ENCODE data around the gene HSPBP1.
A peak's percentile ranks its signal among the peaks of the same experiment; 100 is the strongest.

Gene HSPBP1

DNA sequence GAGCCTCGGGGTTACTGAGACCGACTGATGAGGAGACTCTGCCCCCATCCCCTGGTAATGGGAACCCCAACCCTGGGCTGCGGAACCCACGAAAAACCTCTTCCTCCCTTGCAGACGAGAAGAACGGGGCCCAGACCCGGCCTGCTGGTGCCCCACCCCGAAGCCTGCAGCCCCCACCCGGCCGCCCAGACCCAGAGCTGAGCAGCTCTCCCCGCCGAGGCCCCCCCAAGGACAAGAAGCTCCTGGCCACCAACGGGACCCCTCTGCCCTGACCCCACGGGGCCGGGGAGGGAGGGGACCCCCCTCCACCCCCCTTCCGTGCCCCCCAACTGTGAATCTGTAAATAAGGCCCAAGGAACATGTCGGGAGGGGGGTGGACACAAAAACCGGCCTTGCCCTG lies 31.9 kb upstream of the HSPBP1 start:
- H3K4me1 Mint-ChIP-seq (ENCODE audit: low read depth) = no peaks in the 10 kb centered on the region
- no peak for DNase-seq (ENCODE audit: low spot score)
- H3K36me3 Mint-ChIP-seq (ENCODE audit: low read depth) = no peaks in the 10 kb centered on the region
- H3K9me3 Mint-ChIP-seq = no peaks in the 10 kb centered on the region
- no peak overlapping the region for H3K27ac Mint-ChIP-seq
- H3K4me3 Mint-ChIP-seq = no peak overlapping the region
- H3K27me3 Mint-ChIP-seq (ENCODE audit: low read depth) = no peaks in the 10 kb centered on the region

DNA sequence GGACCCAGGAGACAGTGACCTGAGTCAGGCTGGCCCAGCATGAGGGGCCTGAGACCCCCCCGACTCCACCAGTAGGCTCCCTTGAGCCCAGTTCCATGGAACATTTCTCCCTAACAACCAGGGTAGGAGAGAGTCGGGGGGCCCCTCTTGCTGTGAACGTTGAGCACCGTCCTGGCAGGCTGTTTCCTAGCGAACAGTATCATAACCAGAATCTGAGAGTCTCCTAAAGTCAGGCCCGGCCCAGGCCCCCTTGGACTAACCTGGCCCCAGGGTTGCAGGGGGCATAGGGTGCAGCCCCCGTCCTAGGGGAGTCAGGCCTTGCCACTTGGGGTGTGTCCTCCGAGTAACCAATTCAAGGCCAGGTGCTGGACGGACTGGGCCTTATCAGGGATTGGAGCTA lies 31.5 kb upstream of the HSPBP1 start:
- DNase-seq (ENCODE audit: low spot score) = no peak
- Mint-ChIP-seq H3K4me1 (ENCODE audit: low read depth) (no peaks in the 10 kb centered on the region), H3K4me3 (no peak overlapping the region), H3K27ac (no peak overlapping the region), H3K36me3 (ENCODE audit: low read depth) (no peaks in the 10 kb centered on the region), H3K9me3 (no peaks in the 10 kb centered on the region), H3K27me3 (ENCODE audit: low read depth) (no peaks in the 10 kb centered on the region)

DNA sequence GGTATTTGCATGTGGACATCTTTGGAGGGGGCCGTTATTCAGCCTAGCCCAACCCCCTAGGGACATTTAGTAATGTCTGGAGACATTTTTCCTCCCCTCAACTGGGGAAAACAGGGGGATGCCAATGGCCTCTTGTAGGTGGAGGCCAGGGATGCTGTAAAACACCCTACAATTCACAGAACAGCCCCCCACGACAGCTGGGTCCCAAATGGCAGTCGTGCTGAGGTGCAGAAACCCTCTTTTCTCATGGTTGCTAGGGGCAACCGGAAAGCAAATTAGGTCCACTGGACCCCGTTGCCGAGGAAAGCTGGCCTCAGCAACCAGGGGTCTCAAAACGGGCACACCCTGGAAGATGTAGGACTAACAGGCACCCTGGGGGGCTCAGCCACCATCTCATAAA lies 30.6 kb upstream of the HSPBP1 start:
- Mint-ChIP-seq H3K27me3 (ENCODE audit: low read depth) (no peaks in the 10 kb centered on the region), H3K27ac (no peak overlapping the region), H3K36me3 (ENCODE audit: low read depth) (no peaks in the 10 kb centered on the region), H3K4me1 (ENCODE audit: low read depth) (no peaks in the 10 kb centered on the region), H3K4me3 (no peak overlapping the region), H3K9me3 (no peaks in the 10 kb centered on the region)
- no peak for DNase-seq (ENCODE audit: low spot score)

DNA sequence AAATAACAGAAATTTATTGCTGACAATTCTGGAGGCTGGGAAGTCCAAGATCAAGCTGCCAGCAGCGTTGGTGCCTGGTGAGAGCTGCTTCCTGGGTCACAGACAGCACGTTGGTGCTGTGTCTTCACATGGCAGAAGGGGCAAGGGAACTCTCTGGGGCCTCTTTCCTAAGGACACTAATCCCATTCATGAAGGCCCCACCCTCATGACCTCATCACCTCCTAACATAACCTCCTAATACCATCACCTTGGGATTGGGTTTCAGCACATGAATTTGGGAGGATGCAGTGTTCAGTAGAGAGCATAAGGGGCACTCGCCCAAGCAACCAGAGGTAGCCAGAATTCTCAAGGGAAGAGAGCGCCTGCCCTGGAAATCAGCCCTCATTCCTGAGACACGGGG lies 29.5 kb upstream of the HSPBP1 start:
- peaks cover 2% of the 10 kb centered on the region for H3K4me1 Mint-ChIP-seq (ENCODE audit: low read depth)
- H3K36me3 Mint-ChIP-seq (ENCODE audit: low read depth) = no peaks in the 10 kb centered on the region
- H3K4me3 Mint-ChIP-seq = no peak overlapping the region
- H3K27me3 Mint-ChIP-seq (ENCODE audit: low read depth) = no peaks in the 10 kb centered on the region
- H3K27ac Mint-ChIP-seq = no peak overlapping the region
- no peak for DNase-seq (ENCODE audit: low spot score)
- H3K9me3 Mint-ChIP-seq = no peaks in the 10 kb centered on the region

DNA sequence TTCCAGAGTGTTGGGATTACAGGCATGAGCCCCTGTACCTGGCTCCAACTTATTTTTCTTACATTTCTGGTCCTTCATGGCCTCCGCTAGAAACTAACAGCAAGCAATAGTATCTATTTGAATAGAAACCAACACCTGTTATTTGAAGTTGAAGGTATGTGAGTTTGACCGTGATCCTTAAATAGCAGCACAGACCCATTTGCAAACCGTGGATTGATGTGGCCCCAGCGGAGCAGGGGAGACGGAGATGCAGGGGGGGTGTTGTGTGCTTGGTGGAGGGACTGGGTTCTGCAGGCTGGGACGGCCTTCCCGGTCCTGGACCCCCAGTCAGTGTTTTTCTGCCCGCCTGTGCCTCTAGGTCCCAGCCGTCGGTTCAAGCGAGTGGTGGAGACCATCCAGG lies 28.4 kb upstream of the HSPBP1 start:
- H3K4me3 Mint-ChIP-seq = no peak overlapping the region
- H3K27ac Mint-ChIP-seq = no peak overlapping the region
- no peaks in the 10 kb centered on the region for H3K9me3 Mint-ChIP-seq
- no peaks in the 10 kb centered on the region for H3K36me3 Mint-ChIP-seq (ENCODE audit: low read depth)
- H3K27me3 Mint-ChIP-seq (ENCODE audit: low read depth) = no peaks in the 10 kb centered on the region
- DNase-seq (ENCODE audit: low spot score) = no peak
- peaks cover 2% of the 10 kb centered on the region for H3K4me1 Mint-ChIP-seq (ENCODE audit: low read depth)

DNA sequence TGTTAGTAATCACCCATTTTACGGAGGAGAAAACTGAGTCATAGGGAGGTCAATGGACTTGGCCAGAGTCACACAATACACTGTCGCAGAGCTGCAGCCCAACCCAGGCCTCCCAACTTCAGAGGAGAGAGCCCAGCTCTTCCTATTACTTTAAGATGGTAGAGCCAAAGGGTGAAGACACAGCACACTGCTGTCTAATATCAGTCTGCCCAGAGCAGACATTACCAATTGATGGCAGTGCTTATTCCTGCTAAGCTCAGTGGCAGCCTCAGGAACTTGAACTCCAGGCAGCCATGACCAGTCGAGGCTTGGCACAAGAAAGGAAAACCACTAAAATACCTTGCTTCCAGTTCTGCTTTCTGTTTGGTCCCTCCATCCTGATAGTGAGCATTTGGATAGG lies 26.8 kb upstream of the HSPBP1 start:
- H3K9me3 Mint-ChIP-seq = no peaks in the 10 kb centered on the region
- H3K36me3 Mint-ChIP-seq (ENCODE audit: low read depth) = no peaks in the 10 kb centered on the region
- no peak for DNase-seq (ENCODE audit: low spot score)
- H3K27ac Mint-ChIP-seq = no peak overlapping the region
- H3K27me3 Mint-ChIP-seq (ENCODE audit: low read depth) = no peaks in the 10 kb centered on the region
- peaks cover 7% of the 10 kb centered on the region for H3K4me1 Mint-ChIP-seq (ENCODE audit: low read depth)
- no peak overlapping the region for H3K4me3 Mint-ChIP-seq

DNA sequence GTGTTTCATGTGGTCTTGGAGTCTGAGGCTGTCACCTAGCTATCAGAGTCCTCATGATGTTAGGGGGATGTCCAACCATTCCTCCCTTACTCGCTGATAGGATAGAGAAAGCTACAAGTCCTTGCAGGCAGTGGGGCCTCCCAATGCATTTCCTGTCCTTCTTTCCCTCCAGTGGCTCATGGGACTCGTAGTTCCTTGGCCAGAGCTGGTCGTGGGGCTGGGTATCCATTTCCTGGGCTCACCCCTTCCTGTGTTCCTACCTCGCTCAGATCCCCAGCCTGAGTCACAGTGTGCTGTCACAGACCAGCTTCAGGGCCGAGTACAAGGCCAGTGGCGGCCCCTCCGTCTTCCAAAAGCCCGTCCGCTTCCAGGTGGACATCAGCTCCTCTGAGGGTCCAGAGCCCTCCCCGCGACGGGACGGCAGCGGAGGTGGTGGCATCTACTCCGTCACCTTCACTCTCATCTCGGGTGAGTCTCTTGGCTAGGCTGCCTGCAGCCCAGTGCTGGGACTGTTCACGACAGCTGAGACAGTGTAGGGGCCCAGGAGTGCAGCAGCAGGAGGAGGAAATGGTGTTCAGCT lies 26.2 kb upstream of the HSPBP1 start:
- Mint-ChIP-seq H3K9me3 (no peaks in the 10 kb centered on the region), H3K36me3 (ENCODE audit: low read depth) (no peaks in the 10 kb centered on the region), H3K27me3 (ENCODE audit: low read depth) (no peaks in the 10 kb centered on the region), H3K27ac (no peak overlapping the region), H3K4me1 (ENCODE audit: low read depth) (peaks cover 9% of the 10 kb centered on the region), H3K4me3 (no peak overlapping the region)
- no peak for DNase-seq (ENCODE audit: low spot score)

DNA sequence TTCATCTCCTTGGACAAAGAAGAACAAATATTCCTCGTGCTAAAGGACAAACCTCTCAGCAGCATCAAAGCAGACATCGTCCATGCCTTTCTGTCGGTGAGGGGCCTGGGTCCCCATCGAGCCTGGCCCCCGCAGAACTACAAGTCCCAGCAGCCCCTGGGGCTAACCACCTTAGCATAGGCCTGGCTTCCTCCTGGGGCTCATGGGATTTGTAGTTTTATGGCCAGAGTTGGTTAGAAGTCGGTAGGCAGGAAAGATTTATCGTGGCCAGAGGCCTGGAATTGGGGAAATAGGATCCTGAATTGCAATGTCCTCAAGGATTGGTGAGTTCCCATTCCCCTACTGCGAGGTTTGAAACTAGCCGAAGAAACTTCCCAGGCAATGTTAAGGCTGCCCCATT lies 25.6 kb upstream of the HSPBP1 start:
- H3K9me3 Mint-ChIP-seq = no peaks in the 10 kb centered on the region
- DNase-seq (ENCODE audit: low spot score) = peak; percentile 34
- no peaks in the 10 kb centered on the region for H3K27me3 Mint-ChIP-seq (ENCODE audit: low read depth)
- H3K27ac Mint-ChIP-seq = peak overlapping the region; percentile 27
- no peak overlapping the region for H3K4me3 Mint-ChIP-seq
- H3K4me1 Mint-ChIP-seq (ENCODE audit: low read depth) = peaks cover 9% of the 10 kb centered on the region
- no peaks in the 10 kb centered on the region for H3K36me3 Mint-ChIP-seq (ENCODE audit: low read depth)

DNA sequence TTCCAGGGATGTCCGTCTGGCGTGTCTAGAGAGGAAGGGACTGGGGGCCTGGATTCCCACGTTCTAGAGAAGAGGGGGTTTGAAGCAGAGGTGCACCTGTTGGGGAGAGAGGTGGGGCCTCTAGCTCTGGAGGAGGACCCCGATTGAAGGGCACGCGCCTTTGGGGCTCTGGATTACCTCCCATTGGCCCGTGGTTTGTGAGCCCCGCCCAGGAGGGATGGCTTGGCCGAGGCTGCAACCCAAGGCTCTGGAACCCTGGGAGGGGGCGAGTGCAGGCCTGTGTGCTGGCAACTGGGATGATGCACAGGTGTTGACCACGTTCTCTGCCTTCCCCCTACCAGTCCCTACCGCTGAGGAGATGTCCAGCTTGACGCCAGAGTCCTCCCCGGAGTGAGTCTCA lies 25.1 kb upstream of the HSPBP1 start:
- H3K36me3 Mint-ChIP-seq (ENCODE audit: low read depth) = no peaks in the 10 kb centered on the region
- H3K27ac Mint-ChIP-seq = no peak overlapping the region
- H3K4me3 Mint-ChIP-seq = no peak overlapping the region

DNA sequence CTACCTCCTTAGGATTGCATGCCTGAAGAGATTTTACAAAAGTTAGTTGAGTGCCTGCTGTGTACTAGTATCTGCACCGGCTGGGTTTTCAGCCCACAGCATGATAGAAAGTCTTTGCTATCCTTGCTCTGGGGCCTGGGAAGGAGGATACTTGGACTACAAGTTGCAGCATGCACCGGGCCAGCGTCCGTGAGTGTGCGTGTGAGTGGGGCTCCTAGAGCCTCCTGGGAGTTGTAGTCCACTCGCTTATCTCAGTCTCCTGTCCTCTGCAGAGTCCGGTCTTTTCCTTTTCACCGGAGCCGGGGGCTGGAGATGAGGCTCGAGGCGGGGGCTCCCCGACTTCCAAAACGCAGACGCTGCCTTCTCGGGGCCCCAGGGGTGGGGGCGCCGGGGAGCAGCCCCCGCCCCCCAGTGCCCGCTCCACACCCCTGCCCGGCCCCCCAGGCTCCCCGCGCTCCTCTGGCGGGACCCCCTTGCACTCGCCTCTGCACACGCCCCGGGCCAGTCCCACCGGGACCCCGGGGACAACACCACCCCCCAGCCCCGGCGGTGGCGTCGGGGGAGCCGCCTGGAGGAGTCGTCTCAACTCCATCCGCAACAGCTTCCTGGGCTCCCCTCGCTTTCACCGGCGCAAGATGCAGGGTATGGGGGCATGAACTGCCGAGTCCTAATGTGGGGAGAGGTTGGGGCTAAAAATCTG lies 24.5 kb upstream of the HSPBP1 start:
- no peaks in the 10 kb centered on the region for H3K36me3 Mint-ChIP-seq (ENCODE audit: low read depth)
- H3K27me3 Mint-ChIP-seq (ENCODE audit: low read depth) = peaks cover 3% of the 10 kb centered on the region
- peaks cover 9% of the 10 kb centered on the region for H3K4me1 Mint-ChIP-seq (ENCODE audit: low read depth)
- DNase-seq (ENCODE audit: low spot score) = peak; percentile 10
- H3K4me3 Mint-ChIP-seq = no peak overlapping the region
- no peak overlapping the region for H3K27ac Mint-ChIP-seq
- H3K9me3 Mint-ChIP-seq = no peaks in the 10 kb centered on the region

More for the DNA sequence above, 25.1 kb upstream of the HSPBP1 start:
- Mint-ChIP-seq H3K27me3 (ENCODE audit: low read depth) (no peaks in the 10 kb centered on the region), H3K9me3 (no peaks in the 10 kb centered on the region), H3K4me1 (ENCODE audit: low read depth) (peaks cover 9% of the 10 kb centered on the region)
- no peak for DNase-seq (ENCODE audit: low spot score)

DNA sequence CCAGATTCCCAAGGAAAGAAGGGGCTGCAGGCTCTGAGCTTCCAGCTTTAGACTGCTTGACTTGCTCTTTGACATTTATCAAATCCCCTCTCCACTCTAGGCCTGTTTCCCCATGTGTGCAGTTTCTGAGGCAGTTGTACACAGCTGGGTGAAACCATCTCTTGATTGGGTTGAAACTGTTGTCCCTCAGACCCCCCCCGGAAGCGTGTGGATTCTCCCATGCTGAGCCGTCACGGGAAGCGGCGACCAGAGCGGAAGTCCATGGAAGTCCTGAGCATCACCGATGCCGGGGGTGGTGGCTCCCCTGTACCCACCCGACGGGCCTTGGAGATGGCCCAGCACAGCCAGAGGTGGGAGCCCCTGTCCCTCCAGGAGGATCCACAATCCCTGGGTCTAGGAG lies 23.6 kb upstream of the HSPBP1 start:
- DNase-seq (ENCODE audit: low spot score) = no peak
- H3K4me1 Mint-ChIP-seq (ENCODE audit: low read depth) = peaks cover 9% of the 10 kb centered on the region
- no peak overlapping the region for H3K4me3 Mint-ChIP-seq
- no peak overlapping the region for H3K27ac Mint-ChIP-seq
- no peaks in the 10 kb centered on the region for H3K36me3 Mint-ChIP-seq (ENCODE audit: low read depth)
- H3K27me3 Mint-ChIP-seq (ENCODE audit: low read depth) = peaks cover 3% of the 10 kb centered on the region
- no peaks in the 10 kb centered on the region for H3K9me3 Mint-ChIP-seq

DNA sequence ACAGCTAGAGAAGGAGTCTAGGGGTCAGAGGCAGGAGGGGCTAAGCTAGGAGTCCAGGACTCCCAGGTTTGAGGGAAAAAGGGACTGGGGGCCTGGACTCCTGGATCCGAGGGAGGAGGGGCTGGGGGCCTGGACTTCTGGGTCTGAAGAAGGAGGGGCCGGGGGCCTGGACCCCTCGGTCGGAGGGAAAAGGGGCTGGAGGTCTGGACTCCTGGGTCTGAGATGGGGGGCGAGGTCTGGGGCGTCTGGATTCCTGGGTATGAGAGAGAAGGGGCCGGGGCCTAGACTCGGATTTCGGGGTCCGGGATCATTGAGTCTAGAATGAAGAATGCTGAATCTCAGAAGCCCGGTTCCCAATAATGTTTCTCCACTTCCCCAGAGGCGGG lies 22.4 kb upstream of the HSPBP1 start:
- Mint-ChIP-seq H3K36me3 (ENCODE audit: low read depth) (no peaks in the 10 kb centered on the region), H3K9me3 (no peaks in the 10 kb centered on the region), H3K4me1 (ENCODE audit: low read depth) (peaks cover 9% of the 10 kb centered on the region), H3K27me3 (ENCODE audit: low read depth) (peaks cover 3% of the 10 kb centered on the region), H3K27ac (peak overlapping the region; percentile 86), H3K4me3 (peak overlapping the region; percentile 90)
- no peak for DNase-seq (ENCODE audit: low spot score)

DNA sequence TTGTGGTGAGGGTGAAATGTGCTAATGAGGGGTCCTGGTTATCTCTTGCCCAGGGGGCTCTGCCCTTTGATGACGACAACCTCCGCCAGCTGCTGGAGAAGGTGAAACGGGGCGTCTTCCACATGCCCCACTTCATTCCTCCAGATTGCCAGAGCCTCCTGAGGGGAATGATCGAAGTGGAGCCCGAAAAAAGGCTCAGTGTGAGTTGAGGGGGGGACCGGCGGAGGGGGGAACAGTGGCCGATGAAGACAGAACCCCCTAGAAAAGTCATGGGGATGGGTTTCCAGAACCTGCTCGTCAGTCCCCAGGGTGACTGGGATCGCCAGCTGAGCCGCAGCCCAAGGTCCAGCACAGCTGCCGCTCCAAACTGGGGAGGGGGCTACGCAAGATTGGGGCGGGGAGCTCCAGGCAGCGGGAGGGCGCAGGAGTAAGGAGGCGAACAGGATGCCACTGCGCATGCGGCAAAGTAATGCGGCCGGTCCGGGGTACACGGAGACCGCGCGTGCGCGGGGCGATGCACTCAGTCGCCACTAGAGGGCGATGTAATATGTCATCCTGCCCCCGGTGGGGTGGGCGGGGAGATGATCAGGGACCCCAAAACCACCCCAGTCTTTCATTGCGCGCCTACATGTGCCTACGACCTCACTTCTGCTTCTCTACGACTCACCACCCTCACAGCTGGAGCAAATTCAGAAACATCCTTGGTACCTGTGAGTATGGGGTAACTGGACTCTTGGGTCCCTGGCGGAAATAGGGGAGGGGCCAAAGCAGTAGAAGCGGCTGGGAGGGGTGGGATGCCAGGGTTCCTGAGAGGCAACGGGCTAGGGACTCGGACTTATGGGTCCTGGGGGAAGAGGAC lies 21.8 kb upstream of the HSPBP1 start:
- H3K27me3 Mint-ChIP-seq (ENCODE audit: low read depth) = peaks cover 3% of the 10 kb centered on the region
- H3K36me3 Mint-ChIP-seq (ENCODE audit: low read depth) = no peaks in the 10 kb centered on the region
- peak; percentile 91 for DNase-seq (ENCODE audit: low spot score)
- peak overlapping the region; percentile 86 for H3K27ac Mint-ChIP-seq
- H3K4me3 Mint-ChIP-seq = peak overlapping the region; percentile 90
- no peaks in the 10 kb centered on the region for H3K9me3 Mint-ChIP-seq
- peaks cover 9% of the 10 kb centered on the region for H3K4me1 Mint-ChIP-seq (ENCODE audit: low read depth)

DNA sequence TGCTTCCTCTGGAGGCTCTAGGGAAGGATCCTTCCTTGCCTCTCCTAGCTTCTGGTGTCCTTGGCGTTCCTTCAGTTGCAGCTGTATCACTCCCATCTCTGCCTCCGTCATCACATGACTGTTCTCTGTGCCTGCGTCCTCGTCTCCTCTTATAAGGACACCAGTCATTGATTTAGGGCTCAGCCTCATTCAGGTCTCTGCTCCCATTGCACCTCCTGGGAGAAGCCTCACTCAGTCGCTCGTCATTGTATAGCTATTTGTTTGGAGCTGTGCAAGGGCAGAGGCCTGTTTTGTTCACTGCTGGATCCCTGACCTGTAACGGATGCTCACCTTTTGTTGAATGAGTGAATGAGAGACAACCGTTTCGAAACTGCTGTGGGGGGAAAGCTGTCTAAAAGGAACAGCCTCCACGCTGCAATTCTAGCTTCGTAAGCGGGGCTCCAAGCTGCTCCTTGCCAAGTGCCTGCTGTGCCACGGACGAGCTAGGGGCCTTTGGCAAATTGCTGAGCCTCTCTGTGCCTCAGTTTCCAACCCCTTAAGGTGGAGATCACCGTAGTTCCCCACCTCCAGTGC lies 21.1 kb upstream of the HSPBP1 start:
- H3K27ac Mint-ChIP-seq = no peak overlapping the region
- no peaks in the 10 kb centered on the region for H3K36me3 Mint-ChIP-seq (ENCODE audit: low read depth)
- H3K4me3 Mint-ChIP-seq = peak overlapping the region; percentile 90
- peaks cover 9% of the 10 kb centered on the region for H3K4me1 Mint-ChIP-seq (ENCODE audit: low read depth)
- H3K9me3 Mint-ChIP-seq = no peaks in the 10 kb centered on the region
- no peak for DNase-seq (ENCODE audit: low spot score)
- peaks cover 3% of the 10 kb centered on the region for H3K27me3 Mint-ChIP-seq (ENCODE audit: low read depth)
